ENCODE data around the gene NCAPG. TPM values are rescaled to one million over a fixed set of nuclear protein-coding genes. Genes with fewer than 3 reads are reported as not detected.

NCAPG gene
- total and polyA plus RNA-seq, 9 of the 15 experiments (the other 6 are each of a cell fraction or from before 2014, with no cell fraction given): 25.6 to 102 (median 65.3) TPM

GRCh38 chr4:17810260-17811077, at the start of gene NCAPG, which contains the start of gene DCAF16 (continued):
- no peak for TF ChIP-seq KDM2B (CRISPR knock-in tag; IDR thresholded peaks at IDR 0.05)
- TF ChIP-seq RREB1 (CRISPR knock-in tag; IDR thresholded peaks at IDR 0.05): no peak
- TF ChIP-seq ATF4 (CRISPR knock-in tag; IDR thresholded peaks at IDR 0.05): no peak
- TF ChIP-seq THRAP3 (IDR thresholded peaks at IDR 0.05; ENCODE audit: borderline replicate concordance): no peak
- TF ChIP-seq NR2F6 (CRISPR knock-in tag; IDR thresholded peaks at IDR 0.05): no peak
- TF ChIP-seq POLR3A (IDR thresholded peaks at IDR 0.05; ENCODE audit: borderline replicate concordance, extremely low read depth, insufficient read depth, insufficient read length): no peak
- peak; percentile 93; the same call in 1 of the 2 replicates for TF ChIP-seq NR3C1 (CRISPR knock-in tag; IDR thresholded peaks at IDR 0.05)
- no peak for TF ChIP-seq TEAD2 (tag; IDR thresholded peaks at IDR 0.05)

All from K562 (cell line).